Measurements from ENCODE around the gene ZNF232.

GRCh38 chr17:5069724-5070123 is 42.0 kb downstream of the ZNF232 start:
- TF ChIP-seq NR3C1 (IDR thresholded peaks at IDR 0.05), result no peak
- no peak for TF ChIP-seq MYC (IDR thresholded peaks at IDR 0.05; ENCODE audit: borderline replicate concordance, low read length)

All from A549 (cell line).